Measurements from ENCODE around the gene C10orf67.

The C10orf67 gene

GRCh38 chr10:23203369-23204325, 140.9 kb downstream of the C10orf67 start:
- H3K9ac ChIP-seq (ENCODE audit: low read depth, low read length), result no peak overlapping the region
- H3K27me3 ChIP-seq (ENCODE audit: insufficient read depth, low read length), result peaks cover 91% of the 10 kb centered on the region
- no peaks in the 10 kb centered on the region for H3K36me3 ChIP-seq (ENCODE audit: insufficient read depth, low read length)
- H3K9me3 ChIP-seq (ENCODE audit: insufficient read depth, low read depth, low read length), result no peaks in the 10 kb centered on the region
- WGBS, result 41% methylated on average over 29 of the region's 29 CpGs
- peaks cover 38% of the 10 kb centered on the region for H3K4me1 ChIP-seq (ENCODE audit: insufficient read depth, low read length)
- H3K27ac ChIP-seq (ENCODE audit: low read depth, low read length), result no peak overlapping the region
- H3K4me3 ChIP-seq (ENCODE audit: low read length), result no peak overlapping the region

GRCh38 chr10:23202779-23203178, 141.8 kb downstream of the C10orf67 start:
- H3K36me3 ChIP-seq (ENCODE audit: insufficient read depth, low read length), result no peaks in the 10 kb centered on the region
- 39% methylated on average over 2 of the region's 3 CpGs for WGBS
- no peak overlapping the region for H3K9ac ChIP-seq (ENCODE audit: low read depth, low read length)
- peaks cover 96% of the 10 kb centered on the region for H3K27me3 ChIP-seq (ENCODE audit: insufficient read depth, low read length)
- H3K4me3 ChIP-seq (ENCODE audit: low read length), result no peak overlapping the region
- H3K4me1 ChIP-seq (ENCODE audit: insufficient read depth, low read length), result peaks cover 38% of the 10 kb centered on the region
- H3K27ac ChIP-seq (ENCODE audit: low read depth, low read length), result no peak overlapping the region
- no peaks in the 10 kb centered on the region for H3K9me3 ChIP-seq (ENCODE audit: insufficient read depth, low read depth, low read length)

GRCh38 chr10:23201837-23202236, 142.8 kb downstream of the C10orf67 start:
- Histone ChIP-seq H3K4me3 (ENCODE audit: low read length) (no peak overlapping the region), H3K9ac (ENCODE audit: low read depth, low read length) (no peak overlapping the region), H3K27me3 (ENCODE audit: insufficient read depth, low read length) (peaks cover 98% of the 10 kb centered on the region), H3K36me3 (ENCODE audit: insufficient read depth, low read length) (no peaks in the 10 kb centered on the region), H3K27ac (ENCODE audit: low read depth, low read length) (no peak overlapping the region), H3K4me1 (ENCODE audit: insufficient read depth, low read length) (peaks cover 38% of the 10 kb centered on the region), H3K9me3 (ENCODE audit: insufficient read depth, low read depth, low read length) (no peaks in the 10 kb centered on the region)
- 19% methylated on average over 3 of the region's 4 CpGs for WGBS

- no peaks in the 10 kb centered on the region for H3K36me3 ChIP-seq (ENCODE audit: insufficient read depth, low read length)
- no peaks in the 10 kb centered on the region for H3K9me3 ChIP-seq (ENCODE audit: insufficient read depth, low read depth, low read length)
- H3K27ac ChIP-seq (ENCODE audit: low read depth, low read length), result no peak overlapping the region
- WGBS, result 9% methylated on average over 11 of the region's 11 CpGs
- H3K4me3 ChIP-seq (ENCODE audit: low read length), result no peak overlapping the region
- H3K4me1 ChIP-seq (ENCODE audit: insufficient read depth, low read length), result peaks cover 41% of the 10 kb centered on the region
- no peak overlapping the region for H3K9ac ChIP-seq (ENCODE audit: low read depth, low read length)
- peaks cover 100% of the 10 kb centered on the region for H3K27me3 ChIP-seq (ENCODE audit: insufficient read depth, low read length)
Observed at GRCh38 chr10:23200997-23201652, 143.5 kb downstream of the C10orf67 start.

- no peak overlapping the region for H3K4me3 ChIP-seq (ENCODE audit: low read length)
- H3K9ac ChIP-seq (ENCODE audit: low read depth, low read length), result no peak overlapping the region
- H3K27me3 ChIP-seq (ENCODE audit: insufficient read depth, low read length), result peaks cover 100% of the 10 kb centered on the region
- peaks cover 43% of the 10 kb centered on the region for H3K4me1 ChIP-seq (ENCODE audit: insufficient read depth, low read length)
- H3K9me3 ChIP-seq (ENCODE audit: insufficient read depth, low read depth, low read length), result no peaks in the 10 kb centered on the region
- 12% methylated on average over 12 of the region's 12 CpGs for WGBS
- no peaks in the 10 kb centered on the region for H3K36me3 ChIP-seq (ENCODE audit: insufficient read depth, low read length)
- no peak overlapping the region for H3K27ac ChIP-seq (ENCODE audit: low read depth, low read length)
Observed at GRCh38 chr10:23200586-23200985, 144.0 kb downstream of the C10orf67 start.

- Histone ChIP-seq H3K27ac (ENCODE audit: low read depth, low read length) (no peak overlapping the region), H3K4me3 (ENCODE audit: low read length) (peak overlapping the region; percentile 52), H3K9me3 (ENCODE audit: insufficient read depth, low read depth, low read length) (no peaks in the 10 kb centered on the region), H3K9ac (ENCODE audit: low read depth, low read length) (no peak overlapping the region), H3K27me3 (ENCODE audit: insufficient read depth, low read length) (peaks cover 100% of the 10 kb centered on the region), H3K4me1 (ENCODE audit: insufficient read depth, low read length) (peaks cover 43% of the 10 kb centered on the region), H3K36me3 (ENCODE audit: insufficient read depth, low read length) (no peaks in the 10 kb centered on the region)
- WGBS, result 3% methylated on average over 29 of the region's 30 CpGs
Observed at GRCh38 chr10:23199768-23200511, 144.7 kb downstream of the C10orf67 start.

- no peaks in the 10 kb centered on the region for H3K36me3 ChIP-seq (ENCODE audit: insufficient read depth, low read length)
- under 1% methylated on average over 60 of the region's 60 CpGs for WGBS
- peak overlapping the region; percentile 52 for H3K4me3 ChIP-seq (ENCODE audit: low read length)
Observed at GRCh38 chr10:23198940-23199767, 145.4 kb downstream of the C10orf67 start.

GRCh38 chr10:23198610-23198939, 146.0 kb downstream of the C10orf67 start:
- Histone ChIP-seq H3K9ac (ENCODE audit: low read depth, low read length) (no peak overlapping the region), H3K27ac (ENCODE audit: low read depth, low read length) (no peak overlapping the region), H3K36me3 (ENCODE audit: insufficient read depth, low read length) (no peaks in the 10 kb centered on the region), H3K9me3 (ENCODE audit: insufficient read depth, low read depth, low read length) (no peaks in the 10 kb centered on the region), H3K27me3 (ENCODE audit: insufficient read depth, low read length) (peaks cover 100% of the 10 kb centered on the region), H3K4me1 (ENCODE audit: insufficient read depth, low read length) (peaks cover 32% of the 10 kb centered on the region), H3K4me3 (ENCODE audit: low read length) (peak overlapping the region; percentile 52)
- 2% methylated on average over 13 of the region's 13 CpGs for WGBS

More at GRCh38 chr10:23198940-23199767, 145.4 kb downstream of the C10orf67 start:
- Histone ChIP-seq H3K27ac (ENCODE audit: low read depth, low read length) (no peak overlapping the region), H3K27me3 (ENCODE audit: insufficient read depth, low read length) (peaks cover 100% of the 10 kb centered on the region), H3K9me3 (ENCODE audit: insufficient read depth, low read depth, low read length) (no peaks in the 10 kb centered on the region), H3K4me1 (ENCODE audit: insufficient read depth, low read length) (peaks cover 37% of the 10 kb centered on the region), H3K9ac (ENCODE audit: low read depth, low read length) (no peak overlapping the region)

- Histone ChIP-seq H3K9me3 (ENCODE audit: insufficient read depth, low read depth, low read length) (no peaks in the 10 kb centered on the region), H3K36me3 (ENCODE audit: insufficient read depth, low read length) (no peaks in the 10 kb centered on the region), H3K27me3 (ENCODE audit: insufficient read depth, low read length) (peaks cover 100% of the 10 kb centered on the region), H3K9ac (ENCODE audit: low read depth, low read length) (no peak overlapping the region), H3K27ac (ENCODE audit: low read depth, low read length) (no peak overlapping the region), H3K4me1 (ENCODE audit: insufficient read depth, low read length) (peaks cover 22% of the 10 kb centered on the region), H3K4me3 (ENCODE audit: low read length) (no peak overlapping the region)
- 14% methylated on average over 12 of the region's 12 CpGs for WGBS
Observed at GRCh38 chr10:23197416-23197861, 147.2 kb downstream of the C10orf67 start.

- H3K4me3 ChIP-seq (ENCODE audit: low read length), result no peak overlapping the region
- H3K9me3 ChIP-seq (ENCODE audit: insufficient read depth, low read depth, low read length), result no peaks in the 10 kb centered on the region
- H3K4me1 ChIP-seq (ENCODE audit: insufficient read depth, low read length), result peaks cover 22% of the 10 kb centered on the region
- H3K27me3 ChIP-seq (ENCODE audit: insufficient read depth, low read length), result peaks cover 100% of the 10 kb centered on the region
- no peak overlapping the region for H3K27ac ChIP-seq (ENCODE audit: low read depth, low read length)
- WGBS, result 15% methylated on average over 2 of the region's 3 CpGs
- H3K9ac ChIP-seq (ENCODE audit: low read depth, low read length), result no peak overlapping the region
- H3K36me3 ChIP-seq (ENCODE audit: insufficient read depth, low read length), result no peaks in the 10 kb centered on the region
Observed at GRCh38 chr10:23196915-23197314, 147.7 kb downstream of the C10orf67 start.

Measured in HUES64 (cell line).